Neural cell (in vitro differentiated cells): Measurements from ENCODE around the gene DSG3. TPM values are rescaled to one million over a fixed set of nuclear protein-coding genes. Genes with fewer than 3 reads are reported as not detected.

Experiments used
- H2AFZ ChIP-seq: fragments of 200-600, 300-800 bp; sonication (generic), shearing (Covaris generic); 2 replicates; pipeline ENCODE4 v1.6.0; 2014; ENCODE audit warnings: low read depth, mild to moderate bottlenecking, antibody characterized with exemption, low read length, moderate library complexity
- H3F3A ChIP-seq: fragments of 200-600 bp; shearing (Covaris generic); 2 replicates; pipeline ENCODE4 v1.6.1; 2016; ENCODE audit warnings: mild to moderate bottlenecking, moderate library complexity, mixed read lengths, antibody characterized with exemption, low read length; ENCODE audit not compliant: insufficient read depth, poor library complexity, severe bottlenecking
- H3K27ac ChIP-seq: fragments of 200-600, 300-800 bp; sonication (generic), shearing (Covaris generic); 2 replicates; pipeline ENCODE4 v1.5.1; 2014; ENCODE audit warnings: mild to moderate bottlenecking, low read length, moderate library complexity
- H3K27me3 ChIP-seq: fragments of 300-800, 200-600 bp; sonication (generic), shearing (Covaris generic); 2 replicates; pipeline ENCODE4 v1.6.0; 2014; ENCODE audit warnings: mild to moderate bottlenecking, low read depth, low read length, moderate library complexity; ENCODE audit not compliant: insufficient read depth
- H3K36me3 ChIP-seq: fragments of 300-800, 200-600 bp; sonication (generic), shearing (Covaris generic); 2 replicates; pipeline ENCODE4 v1.5.1; 2014; ENCODE audit warnings: mild to moderate bottlenecking, antibody characterized with exemption, low read length, moderate library complexity; ENCODE audit not compliant: insufficient read depth
- H3K4me2 ChIP-seq: fragments of 300-800, 200-600 bp; sonication (generic), shearing (Covaris generic); 2 replicates; pipeline ENCODE4 v1.6.0; 2014; ENCODE audit warnings: mild to moderate bottlenecking, low read length
- H3K4me3 ChIP-seq: fragments of 300-800, 200-600 bp; sonication (generic), shearing (Covaris generic); 2 replicates; pipeline ENCODE4 v1.5.1; 2014; ENCODE audit warnings: mild to moderate bottlenecking, low read length, moderate library complexity
- H3K79me2 ChIP-seq: fragments of 200-600 bp; shearing (Covaris generic); replicated peaks from 2 replicates; pipeline ENCODE4 v1.6.0; 2014; ENCODE audit warnings: mild to moderate bottlenecking, low read length, moderate library complexity; ENCODE audit not compliant: insufficient read depth
- H3K9ac ChIP-seq: fragments of 300-800, 200-600 bp; sonication (generic), shearing (Covaris generic); 2 replicates; pipeline ENCODE4 v1.6.1; 2016; ENCODE audit warnings: mild to moderate bottlenecking, low read length, mixed read lengths
- H3K9me2 ChIP-seq: fragments of 200-600 bp; shearing (Covaris generic); 2 replicates; pipeline ENCODE4 v1.6.1; 2016; ENCODE audit warnings: mild to moderate bottlenecking, low read length, mixed read lengths; ENCODE audit not compliant: insufficient read depth
- H3K9me3 ChIP-seq: fragments of 200-600, 300-800 bp; sonication (generic), shearing (Covaris generic); 2 replicates; pipeline ENCODE4 v1.6.1; 2016; ENCODE audit warnings: mild to moderate bottlenecking, mixed run types, low read length, moderate library complexity, mixed read lengths
- H4K20me1 ChIP-seq: fragments of 200-600 bp; shearing (Covaris generic); 2 replicates; pipeline ENCODE4 v1.6.1; 2016; ENCODE audit warnings: mild to moderate bottlenecking, mixed run types; ENCODE audit not compliant: insufficient read depth
- CTCF ChIP-seq: fragments of 450-650 bp; IDR thresholded peaks from 2 replicates; pipeline ENCODE4 v1.5.1; 2014; ENCODE audit warnings: antibody characterized with exemption, mild to moderate bottlenecking, moderate library complexity; ENCODE audit not compliant: poor library complexity, severe bottlenecking
- EP300 ChIP-seq: fragments of 450-650 bp; conservative IDR thresholded peaks from 2 replicates; pipeline ENCODE4 v1.6.1; 2014; ENCODE audit warnings: antibody characterized with exemption, mild to moderate bottlenecking, moderate library complexity; ENCODE audit not compliant: poor library complexity, severe bottlenecking
- EZH2 ChIP-seq: fragments of 200-600, 300-800 bp; shearing (Covaris generic), sonication (generic); IDR thresholded peaks from 2 replicates; pipeline ENCODE4 v1.6.1; 2014; ENCODE audit warnings: antibody characterized with exemption, low read length, borderline replicate concordance, mild to moderate bottlenecking; ENCODE audit not compliant: insufficient read depth, poor library complexity, severe bottlenecking
- MXI1 ChIP-seq: fragments of 450-650 bp; conservative IDR thresholded peaks from 2 replicates; pipeline ENCODE4 v1.6.1; 2014; ENCODE audit warnings: antibody characterized with exemption, mild to moderate bottlenecking; ENCODE audit not compliant: poor library complexity, severe bottlenecking
- POLR2AphosphoS5 ChIP-seq: IDR thresholded peaks from 2 replicates; pipeline ENCODE4 v1.6.1; 2012
- RAD21 ChIP-seq: fragments of 450-650 bp; conservative IDR thresholded peaks from 2 replicates; pipeline ENCODE4 v1.6.1; 2014; ENCODE audit warnings: antibody characterized with exemption, mild to moderate bottlenecking, moderate library complexity
- REST ChIP-seq: IDR thresholded peaks from 2 replicates; pipeline ENCODE4 v1.6.1; 2012; ENCODE audit warnings: borderline replicate concordance
- SMC3 ChIP-seq: fragments of 450-650 bp; conservative IDR thresholded peaks from 2 replicates; pipeline ENCODE4 v1.6.1; 2014; ENCODE audit warnings: antibody characterized with exemption, mild to moderate bottlenecking, moderate library complexity; ENCODE audit not compliant: poor library complexity
- TAF1 ChIP-seq: IDR thresholded peaks from 2 replicates; pipeline ENCODE4 v1.6.1; 2012; ENCODE audit warnings: low read depth
- polyA plus RNA-seq: library from polyadenylated mRNA; depleted of rRNA; stranded (reverse); fragments of >200 nt; gene quantifications from 2 replicates; pipeline ENCODE4 v1.2.3, GENCODE V29; 2014

DSG3 gene
- polyA plus RNA-seq, 1 donor from 2014 or later = not detected

GRCh38 chr18:31426871-31427406, 20.6 kb upstream of the DSG3 start:
- Histone ChIP-seq H3F3A (no peaks in the 10 kb centered on the region), H3K4me3 (no peak overlapping the region), H3K9ac (no peak overlapping the region), H3K9me2 (no peaks in the 10 kb centered on the region), H2AFZ (no peak overlapping the region), H4K20me1 (no peaks in the 10 kb centered on the region), H3K27ac (no peak overlapping the region), H3K4me2 (no peak overlapping the region), H3K27me3 (no peaks in the 10 kb centered on the region), H3K79me2 (no peaks in the 10 kb centered on the region), H3K9me3 (no peaks in the 10 kb centered on the region), H3K36me3 (no peaks in the 10 kb centered on the region)
- TF ChIP-seq SMC3 (no peak), REST (no peak), EP300 (no peak), TAF1 (no peak), EZH2 (no peak), POLR2AphosphoS5 (no peak)

- Histone ChIP-seq H4K20me1 (no peaks in the 10 kb centered on the region), H3K9me2 (no peaks in the 10 kb centered on the region), H3K79me2 (no peaks in the 10 kb centered on the region), H3F3A (no peaks in the 10 kb centered on the region), H3K4me2 (no peak overlapping the region), H2AFZ (no peak overlapping the region), H3K9me3 (no peaks in the 10 kb centered on the region), H3K36me3 (no peaks in the 10 kb centered on the region), H3K27ac (no peak overlapping the region), H3K9ac (no peak overlapping the region), H3K4me3 (no peak overlapping the region), H3K27me3 (no peaks in the 10 kb centered on the region)
- TF ChIP-seq CTCF (no peak), REST (no peak), EP300 (no peak), MXI1 (no peak), EZH2 (no peak), POLR2AphosphoS5 (no peak), SMC3 (no peak), TAF1 (no peak), RAD21 (no peak)
Observed at GRCh38 chr18:31428211-31428610, 19.3 kb upstream of the DSG3 start.
